KOPT-K1 (cell line): ENCODE data around the gene UBE2O.

Source experiments
- H3K27ac ChIP-seq: fragments of 200-600 bp; sonication (generic); 2 replicates; pipeline ENCODE4 v1.5.1; 2016; ENCODE audit warnings: antibody characterized with exemption, mild to moderate bottlenecking, low read depth, low read length; ENCODE audit not compliant: poor library complexity, severe bottlenecking
- H3K36me3 ChIP-seq: fragments of 200-600 bp; sonication (generic); 2 replicates; pipeline ENCODE4 v1.5.1; 2017; ENCODE audit warnings: antibody characterized with exemption, mild to moderate bottlenecking, low read length, moderate library complexity; ENCODE audit not compliant: insufficient read depth
- H3K9me3 ChIP-seq: fragments of 200-600 bp; sonication (generic); 2 replicates; pipeline ENCODE4 v1.5.1; 2017; ENCODE audit warnings: antibody characterized with exemption, low read length, mild to moderate bottlenecking; ENCODE audit not compliant: insufficient read depth, poor library complexity, severe bottlenecking

UBE2O gene

GRCh38 chr17:76475302-76475701 is 22.4 kb upstream of the UBE2O start:
- no peaks in the 10 kb centered on the region for H3K9me3 ChIP-seq
- H3K36me3 ChIP-seq: no peaks in the 10 kb centered on the region
- H3K27ac ChIP-seq: no peak overlapping the region

GRCh38 chr17:76474894-76475293 is 21.9 kb upstream of the UBE2O start:
- no peaks in the 10 kb centered on the region for H3K36me3 ChIP-seq
- H3K27ac ChIP-seq: no peak overlapping the region
- no peaks in the 10 kb centered on the region for H3K9me3 ChIP-seq

GRCh38 chr17:76474238-76474637 is 21.3 kb upstream of the UBE2O start:
- no peak overlapping the region for H3K27ac ChIP-seq
- H3K36me3 ChIP-seq: no peaks in the 10 kb centered on the region
- no peaks in the 10 kb centered on the region for H3K9me3 ChIP-seq

GRCh38 chr17:76473541-76473985 is 20.6 kb upstream of the UBE2O start:
- no peaks in the 10 kb centered on the region for H3K36me3 ChIP-seq
- no peaks in the 10 kb centered on the region for H3K9me3 ChIP-seq
- no peak overlapping the region for H3K27ac ChIP-seq

GRCh38 chr17:76472726-76473125 is 19.8 kb upstream of the UBE2O start:
- Histone ChIP-seq H3K9me3 (no peaks in the 10 kb centered on the region), H3K27ac (no peak overlapping the region), H3K36me3 (no peaks in the 10 kb centered on the region)

- H3K27ac ChIP-seq: no peak overlapping the region
- H3K9me3 ChIP-seq: no peaks in the 10 kb centered on the region
- no peaks in the 10 kb centered on the region for H3K36me3 ChIP-seq
Observed at GRCh38 chr17:76472258-76472645, 19.3 kb upstream of the UBE2O start.

- Histone ChIP-seq H3K36me3 (no peaks in the 10 kb centered on the region), H3K9me3 (no peaks in the 10 kb centered on the region), H3K27ac (no peak overlapping the region)
Observed at GRCh38 chr17:76471498-76472257, 18.7 kb upstream of the UBE2O start.

GRCh38 chr17:76469991-76470739 is 17.2 kb upstream of the UBE2O start:
- no peak overlapping the region for H3K27ac ChIP-seq
- H3K36me3 ChIP-seq: no peaks in the 10 kb centered on the region
- no peaks in the 10 kb centered on the region for H3K9me3 ChIP-seq

- Histone ChIP-seq H3K9me3 (no peaks in the 10 kb centered on the region), H3K36me3 (no peaks in the 10 kb centered on the region), H3K27ac (no peak overlapping the region)
Observed at GRCh38 chr17:76469076-76469990, 16.4 kb upstream of the UBE2O start.

GRCh38 chr17:76468634-76469010 is 15.7 kb upstream of the UBE2O start:
- Histone ChIP-seq H3K36me3 (no peaks in the 10 kb centered on the region), H3K9me3 (no peaks in the 10 kb centered on the region), H3K27ac (no peak overlapping the region)

GRCh38 chr17:76467809-76468633 is 15.1 kb upstream of the UBE2O start:
- no peaks in the 10 kb centered on the region for H3K9me3 ChIP-seq
- no peak overlapping the region for H3K27ac ChIP-seq
- H3K36me3 ChIP-seq: no peaks in the 10 kb centered on the region

GRCh38 chr17:76467366-76467765 is 14.4 kb upstream of the UBE2O start, which contains the start of gene AANAT:
Gene AANAT (plus strand): TSS chr17:76467603. CDS start chr17:76468747, 1,144 bp downstream.
- H3K27ac ChIP-seq: no peak within 1 kb of the TSS
- H3K9me3 ChIP-seq: no peaks in the 10 kb centered on the region

GRCh38 chr17:76466775-76467130 is 13.8 kb upstream of the UBE2O start:
- H3K9me3 ChIP-seq: no peaks in the 10 kb centered on the region
- no peak overlapping the region for H3K27ac ChIP-seq
- no peaks in the 10 kb centered on the region for H3K36me3 ChIP-seq

More at GRCh38 chr17:76467366-76467765, 14.4 kb upstream of the UBE2O start, which contains the start of gene AANAT:
- no peaks in the 10 kb centered on the region for H3K36me3 ChIP-seq

GRCh38 chr17:76462556-76463290 is 9.8 kb upstream of the UBE2O start:
- no peaks in the 10 kb centered on the region for H3K36me3 ChIP-seq
- H3K9me3 ChIP-seq: no peaks in the 10 kb centered on the region
- no peak overlapping the region for H3K27ac ChIP-seq
